Tibial artery (tissue), 4 donors: ENCODE data around the gene CTNNAL1.

Experiments
- DNase-seq, 2 donors: peaks; one replicate each; pipeline ENCODE4 v3.0.0-alpha.2; 2019
- H3K27ac ChIP-seq, 2 donors: fragments of 200-600 bp; sonication (generic) in 1 of 2; 1 replicate in 1 of 2; 2 replicates in 1 of 2; pipeline ENCODE4 v1.5.1; 2018 to 2019; ENCODE audit warnings: mild to moderate bottlenecking in 1 of 2
- H3K27me3 ChIP-seq, 2 donors: fragments of 200-600 bp; sonication (generic) in 1 of 2; one replicate each; pipeline versions ENCODE4 v1.5.1 to v1.6.0; 2016 to 2019
- H3K36me3 ChIP-seq, 3 donors: fragments of 200-600 bp; sonication (generic) in 2 of 3; one replicate each; pipeline ENCODE4 v1.5.1; 2016 to 2019; ENCODE audit warnings: mild to moderate bottlenecking in 2 of 3
- H3K4me1 ChIP-seq, 4 donors: fragments of 200-600 bp; sonication (generic) in 2 of 4; 1 replicate in 3 of 4; 2 replicates in 1 of 4; pipeline ENCODE4 v1.5.1; 2016 to 2019
- H3K4me3 ChIP-seq, 2 donors: fragments of 200-600 bp; sonication (generic) in 1 of 2; 1 replicate in 1 of 2; 2 replicates in 1 of 2; pipeline ENCODE4 v1.5.1; 2018 to 2019; ENCODE audit warnings: mild to moderate bottlenecking in 2 of 2
- H3K9me3 ChIP-seq, 3 donors: fragments of 200-600 bp; sonication (generic) in 1 of 3; one replicate each; pipeline ENCODE4 v1.5.1; 2016 to 2019
- CTCF ChIP-seq, 2 experiments: fragments of 200-600 bp in 1 of 2; fragments of 450-650 bp in 1 of 2; IDR thresholded peaks; one replicate each; pipeline ENCODE4 v1.5.1; 2017 to 2019; ENCODE audit warnings: antibody characterized with exemption in 2 of 2, mild to moderate bottlenecking in 1 of 2, moderate library complexity in 1 of 2
- intact Hi-C: fragments of 100-400 bp; cut with DNase I; formaldehyde crosslinking; loops from one replicate; pipeline ENCODE4 v1.15.0; 2023; ENCODE audit warnings: low total_unique reads

CTNNAL1 gene

GRCh38 chr9:109051733-109052132 is 38.4 kb upstream of the CTNNAL1 start:
- Histone ChIP-seq H3K27ac (no peak overlapping the region), H3K36me3 (peaks cover 51 to 75% (median 73%) of the 10 kb centered on the region in 3 donors)

GRCh38 chr9:109050444-109050843 is 37.1 kb upstream of the CTNNAL1 start:
- H3K36me3 ChIP-seq = peaks cover 51 to 77% (median 73%) of the 10 kb centered on the region in 3 donors
- no peak for TF ChIP-seq CTCF (IDR thresholded peaks at IDR 0.05)
- no peak for DNase-seq

More at GRCh38 chr9:109051733-109052132, 38.4 kb upstream of the CTNNAL1 start:
- Histone ChIP-seq H3K4me3 (no peak overlapping the region), H3K4me1 (peaks cover 0 to 6% (median 0%) of the 10 kb centered on the region in 4 donors), H3K9me3 (no peaks in the 10 kb centered on the region), H3K27me3 (no peaks in the 10 kb centered on the region)
- intact Hi-C loops = no loop called here
- DNase-seq = no peak
- TF ChIP-seq CTCF (IDR thresholded peaks at IDR 0.05) = no peak

GRCh38 chr9:109048822-109049221 is 35.5 kb upstream of the CTNNAL1 start:
- peaks cover 49 to 81% (median 77%) of the 10 kb centered on the region in 3 donors for H3K36me3 ChIP-seq
- no peak for DNase-seq
- H3K27me3 ChIP-seq = no peaks in the 10 kb centered on the region
- H3K4me1 ChIP-seq = peaks cover 0 to 6% (median 0%) of the 10 kb centered on the region in 4 donors
- H3K27ac ChIP-seq = no peak overlapping the region
- H3K4me3 ChIP-seq = no peak overlapping the region
- intact Hi-C loops = no loop called here
- TF ChIP-seq CTCF (IDR thresholded peaks at IDR 0.05) = no peak
- H3K9me3 ChIP-seq = no peaks in the 10 kb centered on the region

More at GRCh38 chr9:109050444-109050843, 37.1 kb upstream of the CTNNAL1 start:
- H3K27me3 ChIP-seq = no peaks in the 10 kb centered on the region
- no peak overlapping the region for H3K27ac ChIP-seq
- no peak overlapping the region for H3K4me3 ChIP-seq
- intact Hi-C loops = no loop called here
- H3K4me1 ChIP-seq = peaks cover 0 to 6% (median 0%) of the 10 kb centered on the region in 4 donors
- H3K9me3 ChIP-seq = no peaks in the 10 kb centered on the region

GRCh38 chr9:109047259-109047658 is 34.0 kb upstream of the CTNNAL1 start:
- H3K27me3 ChIP-seq = no peaks in the 10 kb centered on the region
- intact Hi-C loops = no loop called here
- no peak overlapping the region for H3K4me3 ChIP-seq
- H3K9me3 ChIP-seq = no peaks in the 10 kb centered on the region
- no peak for TF ChIP-seq CTCF (IDR thresholded peaks at IDR 0.05)
- peaks cover 49 to 80% (median 70%) of the 10 kb centered on the region in 3 donors for H3K36me3 ChIP-seq
- peaks cover 0 to 5% (median 0%) of the 10 kb centered on the region in 4 donors for H3K4me1 ChIP-seq
- no peak overlapping the region for H3K27ac ChIP-seq
- no peak for DNase-seq

- peaks cover 49 to 80% (median 70%) of the 10 kb centered on the region in 3 donors for H3K36me3 ChIP-seq
- H3K9me3 ChIP-seq = no peaks in the 10 kb centered on the region
- DNase-seq = no peak
- no peaks in the 10 kb centered on the region for H3K4me1 ChIP-seq
- no peak for TF ChIP-seq CTCF (IDR thresholded peaks at IDR 0.05)
- no peak overlapping the region for H3K4me3 ChIP-seq
- no peaks in the 10 kb centered on the region for H3K27me3 ChIP-seq
- H3K27ac ChIP-seq = no peak overlapping the region
- intact Hi-C loops = no loop called here
Observed at GRCh38 chr9:109046346-109046745, 33.0 kb upstream of the CTNNAL1 start.

- Histone ChIP-seq H3K27me3 (no peaks in the 10 kb centered on the region), H3K4me1 (no peaks in the 10 kb centered on the region), H3K27ac (no peak overlapping the region), H3K36me3 (peaks cover 28 to 57% (median 56%) of the 10 kb centered on the region in 3 donors), H3K9me3 (no peaks in the 10 kb centered on the region), H3K4me3 (no peak overlapping the region)
- intact Hi-C loops = no loop called here
- no peak for TF ChIP-seq CTCF (IDR thresholded peaks at IDR 0.05)
- DNase-seq = no peak
Observed at GRCh38 chr9:109043578-109043977, 30.3 kb upstream of the CTNNAL1 start.
